ENCODE results near the gene GEMIN8.
A peak's percentile ranks its signal among the peaks of the same experiment; 100 is the strongest.

The GEMIN8 gene

GRCh38 chrX:14062524-14062923, 32.8 kb upstream of the GEMIN8 start:
- TF ChIP-seq, protein P1, sequence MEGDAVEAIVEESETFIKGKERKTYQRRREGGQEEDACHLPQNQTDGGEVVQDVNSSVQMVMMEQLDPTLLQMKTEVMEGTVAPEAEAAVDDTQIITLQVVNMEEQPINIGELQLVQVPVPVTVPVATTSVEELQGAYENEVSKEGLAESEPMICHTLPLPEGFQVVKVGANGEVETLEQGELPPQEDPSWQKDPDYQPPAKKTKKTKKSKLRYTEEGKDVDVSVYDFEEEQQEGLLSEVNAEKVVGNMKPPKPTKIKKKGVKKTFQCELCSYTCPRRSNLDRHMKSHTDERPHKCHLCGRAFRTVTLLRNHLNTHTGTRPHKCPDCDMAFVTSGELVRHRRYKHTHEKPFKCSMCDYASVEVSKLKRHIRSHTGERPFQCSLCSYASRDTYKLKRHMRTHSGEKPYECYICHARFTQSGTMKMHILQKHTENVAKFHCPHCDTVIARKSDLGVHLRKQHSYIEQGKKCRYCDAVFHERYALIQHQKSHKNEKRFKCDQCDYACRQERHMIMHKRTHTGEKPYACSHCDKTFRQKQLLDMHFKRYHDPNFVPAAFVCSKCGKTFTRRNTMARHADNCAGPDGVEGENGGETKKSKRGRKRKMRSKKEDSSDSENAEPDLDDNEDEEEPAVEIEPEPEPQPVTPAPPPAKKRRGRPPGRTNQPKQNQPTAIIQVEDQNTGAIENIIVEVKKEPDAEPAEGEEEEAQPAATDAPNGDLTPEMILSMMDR (IDR thresholded peaks at IDR 0.05; ENCODE audit: low read depth, low read length, missing control alignments) = no peak
- no peak overlapping the region for H3K4me3 ChIP-seq (replicated peaks; ENCODE audit: low read depth, low read length)
- no peak for DNase-seq (ENCODE audit: extremely low read depth, low read depth)

DNA sequence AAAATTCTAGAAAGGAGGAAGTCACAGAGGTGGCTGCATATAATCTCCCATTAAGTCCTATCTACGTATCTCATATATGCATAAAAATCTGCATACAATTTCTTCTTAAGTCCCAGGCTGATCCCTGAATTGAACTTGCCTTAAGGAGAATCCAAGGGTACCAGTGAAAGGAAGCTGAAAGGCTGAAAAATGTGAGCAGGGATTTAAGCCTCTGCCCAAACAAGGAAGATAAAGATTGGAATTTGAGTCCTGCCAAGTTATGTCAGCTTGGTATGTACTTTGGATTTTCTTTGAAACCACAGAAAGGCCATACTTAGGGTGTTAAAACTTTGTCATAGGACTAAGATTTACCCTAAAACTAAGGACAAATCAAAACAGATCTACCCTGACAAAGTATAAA, 26.5 kb upstream of the GEMIN8 start:
- TF ChIP-seq, protein P1 (IDR thresholded peaks at IDR 0.05; ENCODE audit: low read depth, low read length, missing control alignments) = no peak
- H3K4me3 ChIP-seq (replicated peaks; ENCODE audit: low read depth, low read length) = no peak overlapping the region
- DNase-seq (ENCODE audit: extremely low read depth, low read depth) = no peak

DNA sequence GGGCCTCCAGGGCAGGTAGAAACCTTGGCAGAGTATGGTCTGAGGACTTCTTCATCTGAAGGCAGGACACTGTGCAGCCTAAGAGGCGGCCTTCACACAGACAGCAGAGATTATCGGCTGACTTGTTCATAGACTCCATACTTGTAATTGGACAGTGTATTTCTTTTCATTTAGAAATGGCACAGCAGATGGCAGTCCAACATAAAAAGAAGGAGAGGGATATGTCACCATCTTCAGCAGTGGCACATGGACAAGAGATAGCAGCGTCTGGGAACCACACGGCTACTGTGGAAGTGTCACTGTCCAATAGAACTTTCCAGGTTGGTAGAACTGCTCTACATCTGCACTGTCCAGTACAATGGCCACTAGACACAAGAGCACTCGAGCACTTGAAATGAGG, 21.7 kb upstream of the GEMIN8 start:
- no peak for DNase-seq (ENCODE audit: extremely low read depth, low read depth)
- TF ChIP-seq, protein P1 (IDR thresholded peaks at IDR 0.05; ENCODE audit: low read depth, low read length, missing control alignments) = no peak

DNA sequence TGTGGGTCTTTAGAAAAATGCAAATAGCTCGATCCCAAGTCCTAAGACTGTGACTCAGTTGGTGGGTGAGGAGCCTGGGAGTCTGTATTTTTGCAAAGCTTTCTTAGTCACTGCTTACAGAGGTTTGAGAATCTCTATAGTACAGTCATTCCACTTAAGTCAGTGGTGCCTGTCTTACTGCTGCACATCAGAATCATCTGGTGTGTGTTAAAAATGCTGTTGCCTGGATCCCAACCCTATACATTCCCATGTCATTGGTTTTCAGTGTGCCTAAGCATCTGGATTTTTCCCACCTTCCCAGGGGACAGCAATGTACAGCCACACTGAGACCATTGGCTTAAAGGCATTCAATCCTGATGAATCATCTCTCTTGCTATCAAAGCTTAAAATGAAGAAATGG, 21.0 kb upstream of the GEMIN8 start:
- H3K4me3 ChIP-seq (replicated peaks; ENCODE audit: low read depth, low read length) = no peak overlapping the region
- DNase-seq (ENCODE audit: extremely low read depth, low read depth) = no peak
- TF ChIP-seq, protein P1 (IDR thresholded peaks at IDR 0.05; ENCODE audit: low read depth, low read length, missing control alignments) = no peak

More for the DNA sequence above, 21.7 kb upstream of the GEMIN8 start:
- no peak overlapping the region for H3K4me3 ChIP-seq (replicated peaks; ENCODE audit: low read depth, low read length)

DNA sequence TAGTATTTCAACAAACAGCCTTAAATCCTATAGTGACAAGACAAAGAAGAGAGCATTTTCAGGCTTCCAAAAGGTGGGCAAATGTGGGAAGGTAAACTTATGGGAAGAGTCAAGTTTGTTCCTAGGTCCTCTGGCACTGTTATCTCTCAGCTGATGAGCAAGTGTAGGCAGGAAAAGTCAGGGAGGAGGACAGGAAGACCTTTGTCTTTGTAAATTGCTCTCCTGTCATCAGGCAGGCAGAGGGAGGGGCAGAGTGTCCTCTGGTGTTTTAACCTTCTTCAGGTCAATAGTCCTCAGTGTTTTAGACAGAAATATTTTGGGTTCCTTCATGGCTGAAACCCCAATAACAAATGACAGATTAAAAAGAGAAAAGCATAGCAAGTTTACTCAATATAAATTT, 13.5 kb upstream of the GEMIN8 start:
- H3K4me3 ChIP-seq (replicated peaks; ENCODE audit: low read depth, low read length) = no peak overlapping the region
- TF ChIP-seq, protein P1 (IDR thresholded peaks at IDR 0.05; ENCODE audit: low read depth, low read length, missing control alignments) = no peak
- DNase-seq (ENCODE audit: extremely low read depth, low read depth) = no peak

- no peak overlapping the region for H3K4me3 ChIP-seq (replicated peaks; ENCODE audit: low read depth, low read length)
- DNase-seq (ENCODE audit: extremely low read depth, low read depth) = no peak
- TF ChIP-seq, protein P1 (IDR thresholded peaks at IDR 0.05; ENCODE audit: low read depth, low read length, missing control alignments) = peak; percentile 11
Observed at GRCh38 chrX:14039344-14039743, 9.7 kb upstream of the GEMIN8 start.

DNA sequence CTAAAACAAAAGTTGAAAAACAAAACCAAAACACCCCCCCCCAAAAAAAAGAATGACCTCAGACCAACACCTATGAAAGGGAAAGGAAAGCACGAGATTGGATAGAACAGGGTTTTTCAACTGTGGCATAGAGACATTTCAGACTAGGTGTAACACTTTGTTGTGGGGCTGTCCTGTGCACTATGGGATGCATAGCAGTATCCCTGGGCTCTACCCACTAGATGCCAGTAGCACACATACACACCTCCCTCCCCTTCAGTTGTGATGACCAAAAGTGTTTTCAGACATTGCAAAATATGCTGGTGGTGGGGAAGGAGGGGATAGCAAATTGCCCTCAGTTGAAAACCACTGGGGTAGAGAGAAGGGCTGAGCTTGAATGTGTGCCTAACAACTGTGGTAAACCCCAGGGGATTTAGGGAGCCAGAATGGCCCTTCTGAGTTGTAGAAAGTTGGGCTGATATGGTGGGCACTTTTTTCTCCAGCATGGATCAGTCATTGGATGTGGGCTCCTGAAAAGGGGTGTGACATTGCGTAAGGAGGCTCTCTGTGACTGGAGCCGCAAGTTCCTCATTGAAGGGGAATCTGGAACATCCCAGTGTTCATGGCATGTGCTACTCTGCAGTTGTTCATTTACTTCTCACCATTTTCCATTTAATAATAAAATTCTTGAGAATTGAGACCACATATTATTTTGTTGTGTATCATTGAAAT, 8.8 kb upstream of the GEMIN8 start:
- TF ChIP-seq, protein P1 (IDR thresholded peaks at IDR 0.05; ENCODE audit: low read depth, low read length, missing control alignments) = no peak
- no peak overlapping the region for H3K4me3 ChIP-seq (replicated peaks; ENCODE audit: low read depth, low read length)
- no peak for DNase-seq (ENCODE audit: extremely low read depth, low read depth)

Measured in HFF-Myc (cell line).